Skeletal muscle satellite cell (primary cell): Measurements from ENCODE around the gene SF3A1.

ENCODE experiments used
- H3K27me3 ChIP-seq: 2 replicates; pipeline ENCODE4 v1.7.0; 2013; ENCODE audit warnings: low read length; ENCODE audit not compliant: control insufficient read depth, insufficient read depth
- H3K36me3 ChIP-seq: 2 replicates; pipeline ENCODE4 v1.7.0; 2013; ENCODE audit warnings: mild to moderate bottlenecking, control low read depth, low read length; ENCODE audit not compliant: insufficient read depth
- H3K4me1 ChIP-seq: 2 replicates; pipeline ENCODE4 v1.7.0; 2013; ENCODE audit warnings: low read length; ENCODE audit not compliant: control insufficient read depth, insufficient read depth
- H3K4me2 ChIP-seq: 2 replicates; pipeline ENCODE4 v1.7.0; 2013; ENCODE audit warnings: mild to moderate bottlenecking, low read length
- H3K4me3 ChIP-seq: 2 replicates; pipeline ENCODE4 v1.7.0; 2013; ENCODE audit warnings: low read length
- H3K9ac ChIP-seq: 2 replicates; pipeline ENCODE4 v1.7.0; 2013; ENCODE audit warnings: mild to moderate bottlenecking, low read depth, low read length, moderate library complexity
- H3K9me3 ChIP-seq: replicated peaks from 2 replicates; pipeline ENCODE4 v1.7.0; 2013; ENCODE audit warnings: mild to moderate bottlenecking, control low read depth, low read length

The SF3A1 gene

GRCh38 chr22:30317778-30318177, 38.9 kb downstream of the SF3A1 start:
- no peaks in the 10 kb centered on the region for H3K9me3 ChIP-seq
- H3K27me3 ChIP-seq: no peaks in the 10 kb centered on the region
- no peak overlapping the region for H3K4me2 ChIP-seq
- H3K4me1 ChIP-seq: peaks cover under 1% of the 10 kb centered on the region
- no peak overlapping the region for H3K4me3 ChIP-seq
- H3K9ac ChIP-seq: no peak overlapping the region
- peaks cover 18% of the 10 kb centered on the region for H3K36me3 ChIP-seq

GRCh38 chr22:30315962-30316576, 40.6 kb downstream of the SF3A1 start:
- peaks cover 17% of the 10 kb centered on the region for H3K4me1 ChIP-seq
- H3K4me2 ChIP-seq: no peak overlapping the region

GRCh38 chr22:30314915-30315314, 41.8 kb downstream of the SF3A1 start:
- Histone ChIP-seq H3K27me3 (no peaks in the 10 kb centered on the region), H3K9me3 (no peaks in the 10 kb centered on the region), H3K4me2 (no peak overlapping the region), H3K4me1 (peaks cover 26% of the 10 kb centered on the region), H3K4me3 (no peak overlapping the region), H3K9ac (no peak overlapping the region), H3K36me3 (peaks cover 8% of the 10 kb centered on the region)

More at GRCh38 chr22:30315962-30316576, 40.6 kb downstream of the SF3A1 start:
- Histone ChIP-seq H3K36me3 (peaks cover 18% of the 10 kb centered on the region), H3K9me3 (no peaks in the 10 kb centered on the region), H3K27me3 (no peaks in the 10 kb centered on the region), H3K9ac (no peak overlapping the region), H3K4me3 (no peak overlapping the region)

- Histone ChIP-seq H3K27me3 (no peaks in the 10 kb centered on the region), H3K9ac (no peak overlapping the region), H3K4me1 (peaks cover 26% of the 10 kb centered on the region), H3K9me3 (no peaks in the 10 kb centered on the region), H3K36me3 (no peaks in the 10 kb centered on the region), H3K4me2 (no peak overlapping the region), H3K4me3 (no peak overlapping the region)
These were observed 42.9 kb downstream of the SF3A1 start for GRCh38 chr22:30313527-30314363.

- Histone ChIP-seq H3K9ac (no peak overlapping the region), H3K4me3 (no peak overlapping the region), H3K27me3 (no peaks in the 10 kb centered on the region), H3K9me3 (no peaks in the 10 kb centered on the region), H3K36me3 (no peaks in the 10 kb centered on the region), H3K4me2 (peak overlapping the region; percentile 12), H3K4me1 (peaks cover 26% of the 10 kb centered on the region)
These were observed 44.6 kb downstream of the SF3A1 start for GRCh38 chr22:30312053-30312452.

GRCh38 chr22:30310881-30311771, 45.6 kb downstream of the SF3A1 start:
- Histone ChIP-seq H3K4me3 (no peak overlapping the region), H3K27me3 (no peaks in the 10 kb centered on the region), H3K4me1 (peaks cover 26% of the 10 kb centered on the region), H3K4me2 (peak overlapping the region; percentile 12), H3K9ac (no peak overlapping the region), H3K36me3 (no peaks in the 10 kb centered on the region), H3K9me3 (no peaks in the 10 kb centered on the region)

GRCh38 chr22:30309951-30310741, 46.5 kb downstream of the SF3A1 start:
- no peaks in the 10 kb centered on the region for H3K9me3 ChIP-seq
- H3K36me3 ChIP-seq: no peaks in the 10 kb centered on the region
- no peak overlapping the region for H3K4me3 ChIP-seq
- H3K9ac ChIP-seq: no peak overlapping the region
- H3K27me3 ChIP-seq: no peaks in the 10 kb centered on the region
- H3K4me2 ChIP-seq: no peak overlapping the region
- peaks cover 34% of the 10 kb centered on the region for H3K4me1 ChIP-seq

GRCh38 chr22:30308518-30309230, 48.0 kb downstream of the SF3A1 start:
- Histone ChIP-seq H3K9me3 (no peaks in the 10 kb centered on the region), H3K36me3 (no peaks in the 10 kb centered on the region), H3K4me3 (no peak overlapping the region), H3K4me2 (no peak overlapping the region), H3K9ac (no peak overlapping the region), H3K27me3 (no peaks in the 10 kb centered on the region), H3K4me1 (peaks cover 45% of the 10 kb centered on the region)

GRCh38 chr22:30308093-30308492, 48.6 kb downstream of the SF3A1 start:
- no peak overlapping the region for H3K4me3 ChIP-seq
- H3K9me3 ChIP-seq: no peaks in the 10 kb centered on the region
- no peak overlapping the region for H3K9ac ChIP-seq
- no peaks in the 10 kb centered on the region for H3K36me3 ChIP-seq
- H3K27me3 ChIP-seq: no peaks in the 10 kb centered on the region
- H3K4me1 ChIP-seq: peaks cover 45% of the 10 kb centered on the region
- H3K4me2 ChIP-seq: no peak overlapping the region

- no peak overlapping the region for H3K9ac ChIP-seq
- H3K36me3 ChIP-seq: no peaks in the 10 kb centered on the region
- no peak overlapping the region for H3K4me3 ChIP-seq
- no peaks in the 10 kb centered on the region for H3K9me3 ChIP-seq
- peaks cover 44% of the 10 kb centered on the region for H3K4me1 ChIP-seq
- no peak overlapping the region for H3K4me2 ChIP-seq
- no peaks in the 10 kb centered on the region for H3K27me3 ChIP-seq
These were observed 49.6 kb downstream of the SF3A1 start for GRCh38 chr22:30307041-30307574.
